LoVo (cell line): ENCODE measurements around the gene LTA.
A peak's percentile ranks its signal among the peaks of the same experiment; 100 is the strongest.

Experiments
- DNase-seq: peaks from one replicate; pipeline ENCODE4 v3.0.0-alpha.2; 2016; ENCODE audit warnings: low spot score

Gene LTA, protein sequence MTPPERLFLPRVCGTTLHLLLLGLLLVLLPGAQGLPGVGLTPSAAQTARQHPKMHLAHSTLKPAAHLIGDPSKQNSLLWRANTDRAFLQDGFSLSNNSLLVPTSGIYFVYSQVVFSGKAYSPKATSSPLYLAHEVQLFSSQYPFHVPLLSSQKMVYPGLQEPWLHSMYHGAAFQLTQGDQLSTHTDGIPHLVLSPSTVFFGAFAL

GRCh38 chr6:31572041-31572911 lies at the start of gene LTA:
TSS of gene LTA (plus strand) at chr6:31572289. CDS start at chr6:31572743, 454 bp downstream.
- no peak for DNase-seq

DNA sequence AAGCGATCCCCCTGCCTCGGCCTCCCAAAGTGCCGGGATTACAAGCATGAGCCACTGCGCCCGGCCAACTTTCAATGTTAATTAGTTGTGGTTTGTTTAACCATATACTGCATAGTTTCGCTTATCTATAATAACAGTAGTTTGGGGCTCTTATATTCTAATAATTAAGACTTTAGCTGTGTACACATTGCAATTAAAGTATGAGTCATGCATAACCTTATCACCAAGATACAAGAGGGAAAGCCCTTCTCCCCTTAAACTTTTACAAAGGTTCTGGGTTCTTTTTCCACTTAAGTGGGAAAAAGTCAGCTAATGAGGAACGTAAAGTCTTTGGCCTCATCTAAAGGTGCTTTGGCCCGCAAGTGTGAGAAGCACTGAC lies 46.5 kb upstream of the LTA start:
- no peak for DNase-seq

DNA sequence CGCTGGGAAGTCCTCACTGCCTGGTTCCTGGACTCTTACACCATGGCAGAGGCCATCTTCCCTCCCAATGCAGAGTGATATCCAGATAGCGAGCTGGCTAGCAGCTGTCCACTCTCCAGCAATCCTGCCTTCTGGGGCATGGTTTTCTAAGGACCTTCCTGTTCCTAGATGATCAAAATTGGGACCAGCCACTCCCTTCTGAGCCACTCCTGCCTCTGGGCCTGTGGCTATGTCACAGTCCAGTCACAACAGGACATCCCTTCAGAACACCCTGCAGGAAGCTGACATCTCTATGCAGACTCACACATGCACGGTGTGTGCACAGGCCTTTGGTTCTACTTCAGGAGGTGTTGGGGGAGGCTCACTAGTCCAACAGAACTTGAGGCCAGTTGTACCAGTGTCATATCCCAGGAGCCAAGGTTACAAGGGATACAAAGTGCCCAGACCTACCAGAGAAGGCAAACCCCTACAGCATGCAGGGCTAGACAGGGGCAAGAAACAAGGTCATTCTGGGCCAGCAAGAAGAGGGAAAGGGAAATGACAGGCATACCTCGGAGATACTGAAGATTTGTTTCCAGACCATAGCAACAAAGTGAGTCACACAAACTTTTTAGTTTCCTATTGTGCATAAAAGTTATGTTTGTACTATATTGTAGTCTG lies 46.0 kb upstream of the LTA start:
- DNase-seq = no peak

GRCh38 chr6:31528307-31528777 lies 43.7 kb upstream of the LTA start:
- no peak for DNase-seq

DNA sequence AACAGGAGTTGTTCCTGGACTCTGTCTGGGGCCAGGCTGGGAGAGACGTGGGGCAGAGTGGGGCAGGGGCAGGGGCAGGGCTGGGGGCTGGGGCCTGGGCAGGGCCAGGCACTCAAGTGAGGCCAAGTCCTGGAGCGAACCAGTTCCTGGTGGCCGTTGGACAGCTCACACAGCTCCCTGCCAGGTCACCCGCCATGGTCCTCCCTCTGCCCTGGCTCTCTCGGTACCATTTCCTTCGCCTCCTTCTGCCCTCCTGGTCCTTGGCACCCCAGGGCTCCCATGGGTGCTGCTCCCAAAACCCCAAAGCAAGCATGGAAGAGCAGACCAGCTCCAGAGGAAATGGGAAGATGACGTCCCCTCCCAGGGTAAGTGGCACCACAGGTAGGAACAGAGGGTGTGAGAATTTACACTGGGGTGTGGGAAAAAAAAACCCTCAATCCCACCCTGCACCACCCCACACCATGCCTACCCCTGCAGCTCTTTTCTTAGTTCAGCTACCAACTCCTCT lies 43.2 kb upstream of the LTA start, which contains the start of gene MCCD1:
Gene MCCD1, plus strand, starts transcription at position 142 of the 508 bp plus-strand sequence. Its CDS starts 53 bp downstream, at position 195.
- no peak for DNase-seq

GRCh38 chr6:31529329-31530150 lies 42.5 kb upstream of the LTA start:
- DNase-seq = no peak

DNA sequence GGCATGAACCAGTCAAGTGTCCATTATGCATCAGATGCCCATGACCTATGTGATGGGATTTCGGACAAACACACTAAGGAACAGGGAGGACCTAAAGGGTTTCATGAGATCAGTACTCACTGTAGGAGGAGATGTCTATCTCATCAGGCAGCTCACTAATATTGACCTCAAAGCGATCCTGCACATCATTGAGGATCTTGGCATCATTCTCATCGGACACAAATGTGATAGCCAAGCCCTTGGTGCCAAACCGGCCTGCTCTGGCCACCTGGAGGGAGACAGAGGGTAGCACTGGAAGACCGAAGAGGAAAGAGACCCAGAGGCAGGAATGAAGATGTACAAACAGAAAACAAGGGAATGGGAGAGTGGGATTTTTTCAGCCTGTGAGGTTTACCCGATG lies 41.4 kb upstream of the LTA start:
- no peak for DNase-seq

DNA sequence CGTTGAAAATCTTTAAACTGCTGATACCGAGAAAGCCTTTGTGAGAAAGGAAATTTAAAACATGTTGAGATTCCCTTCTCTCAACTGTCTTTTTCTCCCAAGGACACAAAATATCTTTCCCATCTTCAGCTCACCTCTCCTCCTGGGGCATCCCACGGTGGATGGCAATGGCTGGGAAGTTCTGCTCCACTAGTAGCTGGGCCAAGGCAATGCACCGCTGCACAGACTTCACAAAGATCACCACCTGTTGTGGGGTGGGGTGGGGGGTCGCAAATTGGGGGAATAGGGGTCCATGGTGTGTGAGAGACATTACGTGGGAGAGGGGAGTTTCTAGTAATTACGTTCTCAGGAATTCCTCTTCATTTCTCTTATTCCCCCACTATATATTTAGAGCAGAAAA lies 40.9 kb upstream of the LTA start:
- DNase-seq = no peak

DNA sequence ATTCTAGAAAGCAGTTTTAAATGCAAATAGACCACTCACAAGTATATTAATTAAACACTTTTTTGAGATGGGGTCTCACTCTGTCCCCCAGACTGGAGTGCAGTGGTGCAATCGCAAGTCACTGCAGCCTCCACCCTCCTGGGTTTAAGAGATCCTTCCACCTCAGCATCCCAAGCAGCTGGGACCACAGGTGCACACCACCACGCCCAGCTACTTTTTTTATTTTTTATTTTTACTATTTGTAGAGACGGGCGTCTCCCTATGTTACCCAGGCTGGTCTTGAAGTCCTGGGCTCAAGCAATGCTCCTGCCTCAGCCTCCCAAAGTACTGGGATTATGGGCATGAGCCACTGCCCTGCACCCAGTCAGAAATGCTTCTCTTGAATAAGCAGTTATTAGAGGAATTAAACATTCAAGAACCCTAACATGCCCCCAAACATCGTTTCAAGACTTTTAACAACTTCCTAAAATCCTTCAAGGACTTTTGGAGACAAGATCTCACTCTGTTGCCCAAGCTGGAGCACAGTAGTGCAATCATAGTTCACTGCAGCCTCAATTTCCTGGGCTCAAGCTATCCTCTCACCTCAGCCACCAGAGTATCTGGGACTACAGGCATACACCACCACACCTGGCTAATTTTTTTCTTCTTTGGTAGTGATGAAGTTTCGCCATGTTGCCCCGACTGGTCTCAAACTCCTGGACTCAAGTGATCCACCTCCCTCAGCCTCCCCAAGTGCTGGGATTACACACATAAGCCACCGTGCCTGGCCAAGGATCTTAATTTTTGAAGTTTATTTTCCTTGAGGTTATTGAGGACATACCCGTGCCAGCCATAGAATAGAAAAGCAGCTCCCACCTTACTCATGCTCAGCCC lies 40.1 kb upstream of the LTA start:
- DNase-seq = no peak

- no peak for DNase-seq
Observed at GRCh38 chr6:31532644-31533454, 39.2 kb upstream of the LTA start.

GRCh38 chr6:31533455-31533841 lies 38.6 kb upstream of the LTA start:
- DNase-seq = no peak

- DNase-seq = no peak
Observed at GRCh38 chr6:31534011-31534410, 38.1 kb upstream of the LTA start.

DNA sequence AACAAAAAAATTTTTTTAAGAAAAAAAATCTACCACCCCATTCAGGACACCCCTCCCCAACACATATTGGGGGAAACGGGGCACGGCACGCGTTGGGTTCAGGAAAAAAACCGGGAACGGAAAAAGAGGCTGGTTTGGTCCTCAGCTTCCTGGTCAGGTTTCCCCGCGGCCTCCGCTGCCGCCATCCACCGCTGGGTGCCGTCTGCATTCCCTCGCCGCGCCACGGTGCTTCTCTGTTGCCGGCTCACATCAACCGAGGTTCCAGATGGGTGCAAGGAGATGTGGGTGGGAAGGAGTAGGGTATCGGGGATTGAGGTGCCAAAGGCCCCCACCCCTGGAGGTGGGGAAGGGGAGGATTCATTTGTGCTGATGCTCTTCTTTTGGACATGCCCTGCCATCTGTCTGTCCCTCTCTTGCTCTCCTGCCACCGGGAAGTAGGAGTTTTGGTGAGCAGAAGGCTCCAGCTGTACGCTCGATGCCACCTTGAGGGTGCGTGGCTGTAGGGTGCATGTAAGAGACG lies 37.5 kb upstream of the LTA start:
- no peak for DNase-seq

- DNase-seq = no peak
Observed at GRCh38 chr6:31535538-31536324, 36.4 kb upstream of the LTA start.

GRCh38 chr6:31538805-31539400 lies 33.2 kb upstream of the LTA start:
- no peak for DNase-seq

GRCh38 chr6:31540640-31541039 lies 31.4 kb upstream of the LTA start:
- DNase-seq = no peak

DNA sequence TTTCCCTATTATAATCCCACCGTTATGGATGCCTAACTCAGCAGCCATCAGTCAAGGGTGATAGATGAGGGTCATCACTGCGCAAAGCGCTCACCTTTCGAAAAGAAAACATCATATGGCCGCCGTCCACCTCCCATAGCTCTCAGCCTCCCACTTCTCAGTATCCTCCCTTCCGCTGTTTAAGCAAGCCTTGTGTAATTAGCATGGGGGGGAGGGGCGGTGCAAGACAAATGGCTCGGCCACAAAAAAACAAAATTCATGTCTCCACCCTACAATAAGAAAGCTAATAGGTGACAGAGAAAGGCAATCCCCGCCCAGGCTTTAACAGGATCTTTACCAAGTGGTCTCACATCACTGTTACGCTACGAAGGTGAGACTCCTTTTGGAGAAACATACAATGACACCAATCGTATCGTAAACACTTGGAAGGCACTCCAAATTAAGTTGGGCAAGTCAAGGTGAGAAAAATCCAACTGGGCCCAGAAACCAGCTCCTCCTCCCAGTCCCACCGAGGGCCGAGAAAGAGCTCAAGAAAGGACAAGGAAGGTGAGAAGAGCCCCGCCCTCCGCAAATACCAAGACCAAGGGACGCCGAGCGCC lies 30.9 kb upstream of the LTA start:
- DNase-seq = peak; percentile 50
